ENCODE data around the gene NDEL1.

Gene NDEL1

GRCh38 chr17:8481089-8481488 is 45.4 kb downstream of the NDEL1 start:
- no peak for DNase-seq

GRCh38 chr17:8481703-8482102 is 46.0 kb downstream of the NDEL1 start:
- no peak for DNase-seq

- no peak for DNase-seq
Observed at GRCh38 chr17:8482546-8482945, 46.9 kb downstream of the NDEL1 start.

GRCh38 chr17:8484465-8484864 is 48.8 kb downstream of the NDEL1 start:
- no peak for DNase-seq

GRCh38 chr17:8485491-8485890 is 49.8 kb downstream of the NDEL1 start:
- DNase-seq = no peak

- DNase-seq = no peak
Observed at GRCh38 chr17:8487130-8487645, 51.5 kb downstream of the NDEL1 start.

- DNase-seq = no peak
Observed at GRCh38 chr17:8487743-8488142, 52.1 kb downstream of the NDEL1 start.

- no peak for DNase-seq
Observed at GRCh38 chr17:8488491-8488890, 52.8 kb downstream of the NDEL1 start.

GRCh38 chr17:8488901-8489300 is 53.2 kb downstream of the NDEL1 start:
- no peak for DNase-seq

- DNase-seq = no peak
Observed at GRCh38 chr17:8489841-8490240, 54.2 kb downstream of the NDEL1 start.

- DNase-seq = no peak
Observed at GRCh38 chr17:8490256-8491023, 54.8 kb downstream of the NDEL1 start.

- DNase-seq = no peak
Observed at GRCh38 chr17:8492121-8492520, 56.4 kb downstream of the NDEL1 start.

- no peak for DNase-seq
Observed at GRCh38 chr17:8494021-8494420, 58.3 kb downstream of the NDEL1 start.

- DNase-seq = no peak
Observed at GRCh38 chr17:8494506-8495111, 58.9 kb downstream of the NDEL1 start.

GRCh38 chr17:8496081-8496480 is 60.4 kb downstream of the NDEL1 start:
- DNase-seq = no peak

GRCh38 chr17:8499171-8499570 is 63.5 kb downstream of the NDEL1 start:
- no peak for DNase-seq

GRCh38 chr17:8499614-8500013 is 63.9 kb downstream of the NDEL1 start:
- no peak for DNase-seq

GRCh38 chr17:8500609-8501008 is 64.9 kb downstream of the NDEL1 start:
- no peak for DNase-seq

GRCh38 chr17:8502126-8502525 is 66.4 kb downstream of the NDEL1 start:
- no peak for DNase-seq

- DNase-seq = no peak
Observed at GRCh38 chr17:8503368-8503767, 67.7 kb downstream of the NDEL1 start.

GRCh38 chr17:8503807-8504206 is 68.1 kb downstream of the NDEL1 start:
- DNase-seq = no peak

- DNase-seq = no peak
Observed at GRCh38 chr17:8504460-8505207, 69.0 kb downstream of the NDEL1 start.

GRCh38 chr17:8506145-8506544 is 70.5 kb downstream of the NDEL1 start:
- DNase-seq = no peak

GRCh38 chr17:8514801-8515200 is 79.1 kb downstream of the NDEL1 start:
- no peak for DNase-seq

All from activated CD4-positive, alpha-beta T cell treated with anti-CD3 and anti-CD28 coated beads for 4 hours (primary cell).